GM21390 (cell line): ENCODE data around the gene GP5.

Experiments used
- ATAC-seq: cut with Tn5 transposase; IDR thresholded peaks from one replicate; pipeline ENCODE4 v1.9.1; 2021; ENCODE audit not compliant: unreplicated experiment

The GP5 gene

GRCh38 chr3:194397757-194398312, 1.2 kb downstream of the GP5 start:
- no peak for ATAC-seq

GRCh38 chr3:194396859-194397756, 2.0 kb downstream of the GP5 start:
- no peak for ATAC-seq

DNA sequence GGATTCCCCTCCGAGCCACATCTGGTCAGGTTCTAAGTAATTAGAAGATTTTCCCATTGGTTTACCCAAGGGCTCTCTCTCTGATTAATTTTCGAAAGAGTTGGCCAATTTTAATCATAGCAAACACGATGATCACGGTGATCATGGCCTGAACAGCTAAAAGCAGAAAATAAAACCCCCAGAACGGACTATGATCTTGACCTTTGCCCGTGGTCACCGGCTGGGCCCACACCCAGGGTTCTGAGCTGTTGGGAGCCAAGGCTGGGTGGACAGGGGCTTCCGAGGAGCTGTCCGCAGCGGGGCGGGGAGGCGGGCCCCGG, 2.6 kb downstream of the GP5 start:
- ATAC-seq, result no peak

- no peak for ATAC-seq
Observed at GRCh38 chr3:194395778-194396538, 3.1 kb downstream of the GP5 start.

DNA sequence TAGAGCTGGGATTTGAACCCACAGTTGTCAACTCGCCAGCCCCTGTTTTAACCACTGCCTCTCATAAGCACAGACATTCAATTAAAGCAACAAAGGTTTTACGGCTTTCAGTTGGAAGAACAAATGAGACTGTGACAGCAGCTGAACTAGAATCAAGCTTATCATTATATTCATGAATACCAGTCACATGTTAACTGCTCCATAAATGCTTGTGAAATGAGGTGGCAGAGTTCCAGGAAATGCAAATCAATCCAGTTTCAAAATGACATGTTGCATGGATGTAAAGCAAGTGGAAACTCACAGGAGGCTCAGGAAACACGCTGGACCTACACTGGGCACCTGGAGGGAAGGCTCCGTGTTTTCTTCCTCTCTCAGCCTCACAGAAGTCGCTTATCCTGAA, 3.9 kb downstream of the GP5 start:
- no peak for ATAC-seq

DNA sequence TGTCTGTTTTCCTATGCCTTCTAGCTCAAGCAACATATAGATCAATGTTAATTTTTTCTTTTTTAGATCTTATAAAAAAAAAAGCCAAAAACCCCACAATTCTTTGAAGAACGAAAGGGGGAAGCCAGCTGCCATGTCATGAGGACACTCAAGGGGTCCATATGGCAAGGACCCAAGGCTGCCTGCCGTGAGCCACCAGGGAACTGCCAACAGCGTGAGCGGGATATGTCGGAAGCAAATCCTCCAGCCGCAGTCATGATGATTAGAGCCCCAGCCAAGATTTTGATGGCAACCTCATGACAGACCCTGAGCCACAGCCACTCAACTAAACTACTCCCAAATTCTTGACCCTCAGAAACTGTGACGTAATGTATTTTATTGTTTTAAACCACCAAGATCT, 6.5 kb downstream of the GP5 start:
- ATAC-seq, result no peak

GRCh38 chr3:194390835-194391234, 8.2 kb downstream of the GP5 start:
- no peak for ATAC-seq

GRCh38 chr3:194389269-194389668, 9.8 kb downstream of the GP5 start:
- ATAC-seq, result no peak

- ATAC-seq, result no peak
Observed at GRCh38 chr3:194387926-194388418, 11.1 kb downstream of the GP5 start.

- ATAC-seq, result no peak
Observed at GRCh38 chr3:194387276-194387675, 11.8 kb downstream of the GP5 start.

- ATAC-seq, result no peak
Observed at GRCh38 chr3:194386648-194387047, 12.4 kb downstream of the GP5 start.

DNA sequence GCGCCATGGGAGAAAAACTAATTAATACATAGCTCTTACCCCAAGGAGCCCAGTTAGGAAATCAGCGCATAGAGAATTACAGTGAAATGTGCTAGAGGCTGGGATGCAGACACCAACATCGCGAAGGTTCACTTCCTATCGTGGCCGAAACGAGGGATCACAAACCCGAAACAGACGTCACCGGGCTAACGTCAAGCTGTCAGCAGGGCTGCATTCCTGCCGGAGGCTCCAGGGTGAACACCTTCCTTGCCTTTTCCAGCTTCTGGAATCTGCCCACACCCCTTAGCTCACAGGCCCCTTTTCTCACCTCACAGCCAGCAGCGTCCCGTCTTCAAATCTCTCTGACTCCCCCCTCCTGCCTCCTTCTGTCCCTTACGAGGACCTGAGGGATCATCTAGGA, 13.0 kb downstream of the GP5 start:
- no peak for ATAC-seq

DNA sequence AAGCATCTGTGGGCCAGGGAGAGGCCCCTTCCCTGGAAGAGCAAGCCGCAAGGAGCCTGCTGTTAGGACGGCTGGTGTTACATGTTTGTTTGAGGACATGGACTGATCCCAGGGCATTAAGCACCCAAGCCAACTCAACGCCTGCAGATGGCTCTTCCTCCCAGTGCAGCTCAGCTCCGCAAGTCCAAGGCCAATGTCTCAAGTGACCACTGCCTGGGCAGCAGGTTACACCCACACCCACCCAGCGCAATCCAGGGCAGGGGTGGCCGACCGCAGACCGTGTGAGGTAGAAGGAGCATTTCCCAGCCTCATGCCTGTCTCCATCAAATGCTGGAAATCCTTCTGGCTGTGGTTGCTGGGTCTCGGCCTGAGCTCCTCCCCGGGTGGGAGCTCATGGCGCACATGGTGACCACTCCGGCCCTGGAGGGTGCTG, 14.5 kb downstream of the GP5 start:
- no peak for ATAC-seq

DNA sequence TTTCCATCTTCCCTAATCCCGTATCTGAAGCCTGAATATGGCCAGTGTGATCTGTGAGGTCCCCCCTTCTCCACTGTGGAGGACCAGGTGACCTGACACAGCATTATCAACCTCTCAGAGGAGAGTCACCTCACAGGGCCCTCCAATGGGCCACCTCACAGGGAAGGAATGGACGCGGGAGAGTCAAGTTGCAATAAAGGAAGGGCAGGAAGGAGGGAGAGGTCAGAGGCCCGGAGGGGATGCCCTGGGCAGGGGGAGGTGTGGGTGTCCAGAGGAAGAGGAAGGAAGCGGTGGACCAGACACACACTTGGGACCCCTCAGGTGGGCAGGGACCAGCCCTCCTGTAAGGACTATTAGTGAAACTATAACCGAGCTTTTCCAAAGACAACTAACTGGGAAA, 14.9 kb downstream of the GP5 start:
- no peak for ATAC-seq

- no peak for ATAC-seq
Observed at GRCh38 chr3:194383276-194383940, 15.7 kb downstream of the GP5 start.

- ATAC-seq, result no peak
Observed at GRCh38 chr3:194382892-194383223, 16.2 kb downstream of the GP5 start.

- ATAC-seq, result no peak
Observed at GRCh38 chr3:194382196-194382891, 16.7 kb downstream of the GP5 start.

DNA sequence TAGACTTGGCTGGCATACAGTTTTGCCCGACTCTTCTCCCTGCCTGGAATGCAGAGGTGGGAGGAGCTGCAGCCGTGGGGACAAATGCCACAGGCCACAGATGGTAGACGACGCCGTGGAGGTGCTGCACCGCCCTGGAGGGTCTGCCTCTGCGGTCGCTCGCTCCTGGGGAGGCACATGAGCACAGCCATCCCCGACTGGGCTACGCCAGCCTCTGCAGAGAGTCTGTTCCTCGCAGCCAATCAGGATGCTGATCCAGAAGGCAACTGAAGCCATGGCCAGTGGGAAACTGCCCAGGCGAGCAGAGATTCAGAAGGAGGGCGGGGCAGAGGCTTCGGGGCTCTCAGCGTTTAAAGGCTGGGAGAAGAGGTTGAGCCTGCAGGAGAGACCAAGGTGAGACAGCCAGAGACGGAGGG, 17.6 kb downstream of the GP5 start:
- no peak for ATAC-seq

DNA sequence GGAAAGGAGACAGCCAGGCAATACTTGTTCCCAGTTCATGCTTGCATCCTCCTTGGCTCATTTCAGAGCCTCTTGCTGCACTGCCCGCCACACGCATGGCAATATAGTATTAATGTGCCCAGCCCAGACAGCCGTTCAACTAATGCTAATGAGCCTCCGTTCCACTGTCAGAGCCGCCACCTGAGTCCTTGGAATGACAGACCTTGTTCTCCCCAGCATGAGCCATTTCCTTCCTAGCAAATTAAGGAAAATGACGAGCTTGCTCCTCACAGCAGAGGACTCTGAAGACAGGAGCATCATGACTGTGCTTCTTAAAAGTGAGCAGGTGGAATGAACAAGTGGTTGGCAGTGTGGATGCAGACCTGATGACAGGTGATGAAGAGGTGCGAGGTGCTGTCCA, 18.7 kb downstream of the GP5 start:
- no peak for ATAC-seq

GRCh38 chr3:194379651-194380050, 19.4 kb downstream of the GP5 start:
- no peak for ATAC-seq

- no peak for ATAC-seq
Observed at GRCh38 chr3:194379231-194379630, 19.8 kb downstream of the GP5 start.
